ENCODE results near the gene WDFY2.
"Not testable (repeated sequence)": the region's sequence is repeated elsewhere in the genome, so short reads cannot be mapped to it uniquely, and the experiment has no call there.

WDFY2 gene

GRCh38 chr13:51628059-51628852 lies 44.0 kb downstream of the WDFY2 start:
- Mint-ChIP-seq H3K4me1 (ENCODE audit: low read depth) (peaks cover 43% of the 10 kb centered on the region), H3K27ac (no peak overlapping the region), H3K9me3 (ENCODE audit: low read depth) (no peaks in the 10 kb centered on the region), H3K36me3 (no peaks in the 10 kb centered on the region), H3K4me3 (no peak overlapping the region), H3K27me3 (no peaks in the 10 kb centered on the region)

- Mint-ChIP-seq H3K4me1 (ENCODE audit: low read depth) (peaks cover 45% of the 10 kb centered on the region), H3K9me3 (ENCODE audit: low read depth) (no peaks in the 10 kb centered on the region), H3K27me3 (no peaks in the 10 kb centered on the region), H3K36me3 (no peaks in the 10 kb centered on the region), H3K4me3 (no peak overlapping the region), H3K27ac (peak overlapping the region; percentile 36)
Observed at GRCh38 chr13:51629491-51630287, 45.4 kb downstream of the WDFY2 start.

DNA sequence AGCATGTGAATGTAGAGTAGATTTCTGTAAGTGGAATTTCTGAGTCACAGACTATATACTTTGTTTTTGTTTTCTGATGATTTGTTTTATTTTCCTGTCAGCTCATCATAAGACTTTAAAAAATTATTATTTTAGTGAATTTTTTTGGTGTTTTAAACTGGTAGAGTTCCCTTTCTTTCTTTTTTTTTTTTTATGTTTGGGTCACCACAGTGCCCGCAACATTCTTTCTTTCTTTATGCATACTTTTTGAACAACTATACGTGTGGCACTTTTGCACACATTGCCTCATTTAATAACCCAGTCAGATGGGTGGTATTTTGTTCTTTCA lies 46.0 kb downstream of the WDFY2 start:
- Mint-ChIP-seq H3K27ac (no peak overlapping the region), H3K4me1 (ENCODE audit: low read depth) (peaks cover 47% of the 10 kb centered on the region), H3K36me3 (no peaks in the 10 kb centered on the region), H3K27me3 (no peaks in the 10 kb centered on the region), H3K9me3 (ENCODE audit: low read depth) (no peaks in the 10 kb centered on the region), H3K4me3 (no peak overlapping the region)

GRCh38 chr13:51632591-51633362 lies 48.5 kb downstream of the WDFY2 start:
- no peaks in the 10 kb centered on the region for H3K9me3 Mint-ChIP-seq (ENCODE audit: low read depth)
- H3K27me3 Mint-ChIP-seq = no peaks in the 10 kb centered on the region
- H3K4me3 Mint-ChIP-seq = no peak overlapping the region
- H3K27ac Mint-ChIP-seq = peak overlapping the region; percentile 36
- peaks cover 64% of the 10 kb centered on the region for H3K4me1 Mint-ChIP-seq (ENCODE audit: low read depth)
- no peaks in the 10 kb centered on the region for H3K36me3 Mint-ChIP-seq

DNA sequence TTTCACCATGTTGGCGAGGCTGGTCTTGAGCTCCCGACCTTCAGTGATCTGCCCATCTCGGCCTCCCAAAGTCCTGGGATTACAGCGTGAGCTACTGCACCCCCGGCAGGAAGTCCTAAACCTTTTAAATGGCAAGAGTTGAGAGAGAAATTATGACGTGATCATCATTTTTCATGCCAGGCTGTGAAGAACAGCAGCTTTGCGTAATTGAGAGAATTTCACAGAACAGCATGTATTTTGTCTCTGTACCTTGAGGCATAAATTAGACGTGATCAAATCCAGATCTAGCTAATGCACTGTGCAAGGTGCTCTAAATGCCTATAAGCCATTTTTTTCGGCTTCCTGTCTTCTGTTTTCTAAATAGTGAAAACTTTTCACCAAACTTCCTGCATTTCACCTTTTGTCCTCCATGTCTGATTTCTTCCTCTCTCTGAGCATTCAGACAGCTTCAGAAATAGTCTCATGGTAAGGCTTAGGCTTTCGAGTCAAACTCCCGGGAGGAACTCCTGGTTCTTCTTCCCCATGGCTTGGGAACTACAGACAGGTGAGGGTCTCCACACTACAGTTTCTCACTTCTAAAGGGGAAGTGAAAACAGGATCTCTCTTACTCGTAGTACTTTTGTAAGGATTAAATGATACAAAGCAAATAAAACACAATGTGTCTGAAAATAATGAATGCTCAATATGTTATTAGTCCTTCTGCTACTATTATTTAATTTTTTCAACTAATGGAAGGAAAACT lies 51.0 kb downstream of the WDFY2 start:
- Mint-ChIP-seq H3K36me3 (no peaks in the 10 kb centered on the region), H3K9me3 (ENCODE audit: low read depth) (no peaks in the 10 kb centered on the region), H3K27me3 (no peaks in the 10 kb centered on the region), H3K27ac (peak overlapping the region; percentile 83), H3K4me1 (ENCODE audit: low read depth) (peaks cover 52% of the 10 kb centered on the region), H3K4me3 (peak overlapping the region; percentile 66)

DNA sequence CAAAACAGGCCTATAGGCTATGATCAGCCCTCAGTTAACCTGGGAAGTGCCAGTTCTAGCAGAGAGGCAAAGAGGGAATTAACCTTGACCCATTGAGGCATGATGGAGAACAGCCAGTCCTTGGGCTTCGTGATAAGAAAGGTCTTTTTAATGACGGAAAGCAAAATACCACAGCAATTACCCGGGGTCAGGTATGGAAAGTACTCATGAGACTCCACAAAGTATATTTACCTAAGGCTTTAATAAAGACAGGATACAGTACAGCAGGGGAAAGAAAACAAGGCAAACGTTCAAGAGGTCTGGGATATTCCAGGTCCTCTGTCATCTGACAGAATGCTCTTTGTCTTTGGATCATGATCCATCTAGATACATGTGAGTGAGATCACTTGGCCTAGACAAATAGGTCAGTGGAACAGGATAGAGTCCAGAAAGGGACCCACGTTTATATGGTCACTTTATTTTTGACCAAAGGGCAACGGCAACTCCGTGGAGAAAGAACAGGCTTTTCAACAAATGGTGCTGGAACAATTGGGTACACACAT lies 52.2 kb downstream of the WDFY2 start:
- peaks cover 47% of the 10 kb centered on the region for H3K4me1 Mint-ChIP-seq (ENCODE audit: low read depth)
- no peaks in the 10 kb centered on the region for H3K36me3 Mint-ChIP-seq
- H3K27ac Mint-ChIP-seq = no peak overlapping the region
- no peaks in the 10 kb centered on the region for H3K9me3 Mint-ChIP-seq (ENCODE audit: low read depth)
- H3K4me3 Mint-ChIP-seq = no peak overlapping the region
- H3K27me3 Mint-ChIP-seq = no peaks in the 10 kb centered on the region

- peaks cover 3% of the 10 kb centered on the region for H3K36me3 Mint-ChIP-seq
- no peak overlapping the region for H3K4me3 Mint-ChIP-seq
- H3K9me3 Mint-ChIP-seq (ENCODE audit: low read depth) = no peaks in the 10 kb centered on the region
- H3K27ac Mint-ChIP-seq = no peak overlapping the region
- peaks cover 37% of the 10 kb centered on the region for H3K4me1 Mint-ChIP-seq (ENCODE audit: low read depth)
- H3K27me3 Mint-ChIP-seq = no peaks in the 10 kb centered on the region
Observed at GRCh38 chr13:51637852-51638215, 53.6 kb downstream of the WDFY2 start.

- no peaks in the 10 kb centered on the region for H3K9me3 Mint-ChIP-seq (ENCODE audit: low read depth)
Observed at GRCh38 chr13:51638216-51638871, 54.1 kb downstream of the WDFY2 start.

DNA sequence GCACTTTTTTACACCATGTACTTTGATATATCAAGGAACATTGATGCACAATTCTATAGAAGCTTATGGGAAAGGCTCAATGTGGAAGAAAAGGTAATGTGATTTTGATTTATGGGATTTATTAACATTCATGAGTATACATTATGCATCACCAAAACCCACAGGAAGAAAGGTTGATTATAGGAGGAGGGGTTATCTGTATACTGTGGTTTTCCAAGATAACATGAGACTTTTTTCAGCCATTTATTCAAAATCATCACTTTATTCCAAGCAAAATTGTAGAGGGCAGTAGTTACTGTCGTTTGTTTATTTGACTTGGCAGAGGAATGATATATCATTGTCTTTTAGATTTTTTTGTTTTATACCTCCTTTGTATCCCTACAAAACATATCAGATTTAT lies 54.9 kb downstream of the WDFY2 start:
- Mint-ChIP-seq H3K4me3 (no peak overlapping the region), H3K4me1 (ENCODE audit: low read depth) (peaks cover 42% of the 10 kb centered on the region), H3K27ac (no peak overlapping the region), H3K27me3 (no peaks in the 10 kb centered on the region), H3K9me3 (ENCODE audit: low read depth) (no peaks in the 10 kb centered on the region), H3K36me3 (peaks cover 3% of the 10 kb centered on the region)

More at GRCh38 chr13:51638216-51638871, 54.1 kb downstream of the WDFY2 start:
- no peak overlapping the region for H3K27ac Mint-ChIP-seq
- peaks cover 3% of the 10 kb centered on the region for H3K36me3 Mint-ChIP-seq
- peaks cover 37% of the 10 kb centered on the region for H3K4me1 Mint-ChIP-seq (ENCODE audit: low read depth)
- no peaks in the 10 kb centered on the region for H3K27me3 Mint-ChIP-seq
- H3K4me3 Mint-ChIP-seq = no peak overlapping the region

GRCh38 chr13:51640696-51641095 lies 56.4 kb downstream of the WDFY2 start:
- not testable (repeated sequence) for H3K9me3 Mint-ChIP-seq (ENCODE audit: low read depth); H3K36me3 Mint-ChIP-seq; H3K27ac Mint-ChIP-seq; H3K4me3 Mint-ChIP-seq; H3K27me3 Mint-ChIP-seq
- peaks cover 45% of the 10 kb centered on the region for H3K4me1 Mint-ChIP-seq (ENCODE audit: low read depth)

- H3K27me3 Mint-ChIP-seq = no peaks in the 10 kb centered on the region
- H3K9me3 Mint-ChIP-seq (ENCODE audit: low read depth) = no peaks in the 10 kb centered on the region
- peak overlapping the region; percentile 79 for H3K4me3 Mint-ChIP-seq
- H3K27ac Mint-ChIP-seq = peak overlapping the region; percentile 81
- peaks cover 3% of the 10 kb centered on the region for H3K36me3 Mint-ChIP-seq
- peaks cover 52% of the 10 kb centered on the region for H3K4me1 Mint-ChIP-seq (ENCODE audit: low read depth)
Observed at GRCh38 chr13:51643105-51643881, 59.0 kb downstream of the WDFY2 start.

- Mint-ChIP-seq H3K9me3 (ENCODE audit: low read depth) (no peaks in the 10 kb centered on the region), H3K27me3 (no peaks in the 10 kb centered on the region), H3K4me3 (peak overlapping the region; percentile 79), H3K27ac (peak overlapping the region; percentile 81), H3K36me3 (peaks cover 3% of the 10 kb centered on the region), H3K4me1 (ENCODE audit: low read depth) (peaks cover 51% of the 10 kb centered on the region)
Observed at GRCh38 chr13:51643882-51644281, 59.6 kb downstream of the WDFY2 start.

GRCh38 chr13:51644654-51645053 lies 60.4 kb downstream of the WDFY2 start:
- Mint-ChIP-seq H3K4me1 (ENCODE audit: low read depth) (peaks cover 49% of the 10 kb centered on the region), H3K4me3 (peak overlapping the region; percentile 59), H3K27ac (peak overlapping the region; percentile 88), H3K9me3 (ENCODE audit: low read depth) (no peaks in the 10 kb centered on the region), H3K27me3 (no peaks in the 10 kb centered on the region), H3K36me3 (peaks cover 3% of the 10 kb centered on the region)
